GM19372 (cell line): ENCODE data around the gene RBMS3.
"Not testable (repeated sequence)": the region's sequence is repeated elsewhere in the genome, so short reads cannot be mapped to it uniquely, and the experiment has no call there.

ENCODE experiments used
- ATAC-seq: cut with Tn5 transposase; IDR thresholded peaks from one replicate; pipeline ENCODE4 v1.9.1; 2021; ENCODE audit warnings: mild to moderate bottlenecking, low read depth, moderate library complexity; ENCODE audit not compliant: unreplicated experiment

The RBMS3 gene

GRCh38 chr3:29468187-29468586 is 187.3 kb downstream of the RBMS3 start:
- ATAC-seq = no peak

DNA sequence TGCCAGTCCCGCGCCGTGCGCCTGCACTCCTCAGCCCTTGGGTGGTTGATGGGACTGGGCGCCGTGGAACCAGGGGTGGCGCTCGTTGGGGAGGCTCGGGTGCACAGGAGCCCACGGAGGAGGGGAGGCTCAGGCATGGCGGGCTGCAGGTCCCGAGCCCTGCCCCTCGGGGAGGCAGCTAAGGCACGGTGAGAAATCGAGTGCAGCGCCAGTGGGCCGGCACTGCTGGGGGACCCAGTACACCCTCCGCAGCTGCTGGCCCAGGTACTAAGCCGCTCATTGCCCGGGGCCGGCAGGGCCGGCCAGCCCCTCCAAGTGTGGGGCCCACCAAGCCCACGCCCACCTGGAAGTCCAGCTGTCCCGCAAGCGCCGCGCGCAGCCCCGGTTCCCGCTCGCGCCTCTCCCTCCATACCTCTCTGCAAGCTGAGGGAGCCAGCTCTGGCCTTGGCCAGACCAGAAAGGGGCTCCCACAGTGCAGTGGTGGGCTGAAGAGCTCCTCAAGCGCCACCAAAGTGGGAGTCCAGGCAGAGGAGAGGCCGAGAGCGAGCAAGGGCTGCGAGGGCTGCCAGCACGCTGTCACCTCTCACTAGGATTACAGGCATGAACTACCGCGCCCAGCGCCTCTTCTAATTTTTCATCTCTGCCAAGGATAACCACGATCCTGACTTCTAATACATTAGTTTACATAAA is 192.8 kb downstream of the RBMS3 start:
- not testable (repeated sequence) for ATAC-seq

DNA sequence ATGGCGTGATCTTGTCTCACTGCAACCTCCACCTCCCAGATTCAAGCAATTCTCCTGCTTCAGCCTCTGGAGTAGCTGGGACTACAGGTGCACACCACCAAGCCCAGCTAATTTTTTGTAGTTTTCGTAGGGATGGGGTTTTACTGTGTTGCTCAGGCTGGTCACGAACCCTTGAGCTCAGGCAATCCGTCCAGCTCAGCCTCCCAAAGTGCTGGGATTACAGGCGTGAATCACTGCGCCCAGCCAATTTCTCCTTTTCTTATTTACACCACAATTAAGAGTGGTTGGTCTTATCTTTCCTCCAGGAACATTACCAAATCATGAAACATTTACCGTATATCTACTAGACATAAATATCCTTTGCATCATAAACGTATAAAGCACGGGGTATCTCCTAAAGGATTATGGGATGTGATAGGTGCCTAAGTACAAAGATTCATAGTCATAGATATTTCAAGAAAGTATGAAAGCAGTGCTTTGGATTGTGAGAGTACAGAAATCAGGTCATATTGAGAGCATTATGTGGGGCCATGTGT is 194.5 kb downstream of the RBMS3 start:
- no peak for ATAC-seq

DNA sequence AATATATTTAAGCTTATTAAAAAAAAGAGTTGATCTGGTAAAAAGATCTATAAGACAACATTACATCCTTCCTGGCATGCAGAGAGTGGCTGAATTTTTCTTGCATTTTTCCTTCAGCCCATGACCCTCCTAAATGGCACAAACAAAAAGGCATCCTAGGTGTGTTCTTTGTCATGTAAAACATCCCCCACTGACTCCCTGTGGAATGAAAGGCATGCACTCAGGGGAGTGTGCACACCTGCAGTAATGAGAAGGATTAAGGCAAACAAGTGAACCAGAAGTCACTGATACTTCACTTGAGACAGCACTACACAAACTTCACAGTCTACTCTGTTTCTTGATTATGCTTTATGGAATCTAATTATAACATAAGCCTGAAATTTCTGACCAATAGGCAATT is 195.0 kb downstream of the RBMS3 start:
- ATAC-seq = no peak

DNA sequence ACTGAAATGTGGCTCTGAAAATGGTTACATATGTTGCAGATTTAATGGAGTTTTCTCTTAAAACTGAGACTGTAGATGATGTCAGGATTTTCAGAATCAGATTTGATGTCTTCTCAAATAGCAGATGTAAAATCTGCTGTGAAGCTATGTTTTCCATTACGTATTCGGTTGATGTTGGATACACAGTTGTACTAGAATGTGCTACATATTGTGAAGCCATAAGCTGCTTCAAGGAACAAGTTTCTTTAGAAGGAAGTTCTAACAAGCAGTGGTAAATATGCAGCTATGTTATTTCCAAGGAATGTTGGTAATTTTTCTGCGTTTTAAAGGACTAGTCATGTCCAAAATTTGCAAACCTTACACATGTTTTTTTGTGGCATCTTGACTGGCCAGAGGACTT is 197.7 kb downstream of the RBMS3 start:
- no peak for ATAC-seq

- no peak for ATAC-seq
Observed at GRCh38 chr3:29481249-29481648, 200.4 kb downstream of the RBMS3 start.

GRCh38 chr3:29481969-29482767 is 201.3 kb downstream of the RBMS3 start:
- ATAC-seq = no peak

GRCh38 chr3:29484633-29485032 is 203.8 kb downstream of the RBMS3 start:
- ATAC-seq = no peak

GRCh38 chr3:29486096-29486495 is 205.2 kb downstream of the RBMS3 start:
- ATAC-seq = no peak

DNA sequence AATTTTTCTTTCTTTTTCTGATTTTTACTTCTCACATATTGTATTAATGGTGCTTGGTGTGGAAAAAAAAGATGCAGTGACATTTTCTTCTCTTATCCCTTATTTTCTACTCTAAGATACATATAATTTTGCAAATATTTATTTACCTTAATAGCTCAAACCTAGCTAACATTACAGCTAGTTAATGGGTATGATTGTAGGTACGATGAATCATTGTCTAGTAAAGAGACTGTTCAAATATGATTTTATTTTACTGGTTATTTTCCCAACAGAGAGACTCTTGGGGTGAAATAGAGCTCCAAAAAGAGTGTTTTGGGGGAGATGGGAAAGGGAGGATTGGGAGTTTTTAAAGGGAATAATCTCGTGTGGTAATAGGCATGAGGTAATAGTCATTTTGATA is 206.0 kb downstream of the RBMS3 start:
- ATAC-seq = no peak

GRCh38 chr3:29488922-29489321 is 208.1 kb downstream of the RBMS3 start:
- ATAC-seq = no peak

GRCh38 chr3:29493109-29493508 is 212.2 kb downstream of the RBMS3 start:
- ATAC-seq = no peak

GRCh38 chr3:29494305-29495036 is 213.6 kb downstream of the RBMS3 start:
- ATAC-seq = no peak

DNA sequence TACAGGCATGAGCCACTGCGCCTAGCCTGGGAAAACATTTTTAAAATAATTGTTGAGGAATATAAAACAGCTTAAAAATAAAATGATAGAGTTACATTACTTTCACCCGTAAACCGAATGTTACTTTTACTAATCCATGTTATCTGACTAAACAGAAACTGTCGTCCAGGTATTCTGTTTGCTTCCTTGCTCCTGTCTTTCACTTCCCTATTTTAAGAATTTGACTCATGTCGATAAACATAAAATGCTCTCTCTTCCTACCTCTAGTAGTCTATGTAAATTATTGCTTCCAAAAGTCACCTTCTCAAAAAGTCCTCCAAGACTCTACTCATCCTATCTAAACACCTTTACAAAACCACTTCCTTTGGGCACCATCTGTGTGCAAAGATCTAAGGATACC is 216.4 kb downstream of the RBMS3 start:
- ATAC-seq = no peak

GRCh38 chr3:29502771-29503170 is 221.9 kb downstream of the RBMS3 start:
- ATAC-seq = no peak

DNA sequence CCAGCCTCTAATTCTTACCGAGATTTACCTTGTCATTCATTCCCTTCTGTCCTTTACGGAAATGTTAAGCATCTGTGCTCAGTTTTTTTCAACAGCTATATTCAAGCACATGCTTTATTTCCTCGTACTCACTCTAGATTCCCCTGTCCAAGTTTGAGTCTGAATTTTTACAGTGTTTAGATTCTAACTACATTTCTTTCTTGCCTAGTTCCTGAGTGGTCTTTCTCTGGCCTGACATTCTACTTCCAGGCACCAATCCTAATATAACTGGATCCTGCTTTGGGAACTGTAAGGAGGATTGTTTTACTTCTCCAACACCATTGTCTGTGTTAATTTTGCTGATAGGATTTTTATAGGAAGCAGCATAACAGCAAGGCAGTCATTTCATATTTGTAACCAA is 222.4 kb downstream of the RBMS3 start:
- ATAC-seq = no peak

GRCh38 chr3:29503958-29504357 is 223.1 kb downstream of the RBMS3 start:
- ATAC-seq = no peak

DNA sequence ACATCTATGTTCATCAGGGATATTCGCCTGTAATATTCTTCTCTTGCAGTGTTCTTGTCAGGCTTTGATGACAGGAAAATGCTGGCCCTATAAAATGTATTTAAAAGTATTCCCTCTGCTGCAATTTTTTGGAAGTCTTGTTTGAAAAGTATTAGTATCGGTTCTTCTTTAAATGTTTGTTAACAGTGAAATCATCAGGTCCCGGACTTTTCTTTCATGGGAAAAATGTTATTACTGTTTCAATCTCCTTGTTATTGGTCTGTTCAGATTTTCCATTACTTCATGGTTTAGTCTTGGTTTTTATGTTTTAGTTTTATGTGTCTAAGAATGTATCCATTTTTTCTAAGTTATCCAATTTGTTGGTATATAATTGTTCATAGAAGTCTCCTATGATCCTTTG is 225.6 kb downstream of the RBMS3 start:
- no peak for ATAC-seq

DNA sequence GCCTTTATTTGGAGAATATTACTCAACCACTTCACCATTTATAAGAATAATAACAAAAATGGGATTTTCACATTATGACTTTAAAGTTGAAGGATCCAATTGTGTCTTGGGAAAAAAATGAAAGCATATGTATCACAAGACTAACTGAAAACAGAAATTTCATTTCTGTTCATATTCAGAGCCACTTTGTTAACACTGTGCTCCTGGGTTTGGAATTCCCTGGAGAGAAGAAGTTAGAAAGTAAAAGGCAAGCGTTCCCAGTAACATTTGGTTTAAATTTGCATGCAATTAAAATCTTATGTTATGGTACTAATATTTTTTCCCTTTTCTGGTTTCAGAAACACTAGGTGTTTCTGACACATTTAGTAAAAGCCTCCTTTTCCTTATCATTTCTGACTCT is 230.8 kb downstream of the RBMS3 start:
- no peak for ATAC-seq

GRCh38 chr3:29512641-29513040 is 231.8 kb downstream of the RBMS3 start:
- ATAC-seq = no peak

DNA sequence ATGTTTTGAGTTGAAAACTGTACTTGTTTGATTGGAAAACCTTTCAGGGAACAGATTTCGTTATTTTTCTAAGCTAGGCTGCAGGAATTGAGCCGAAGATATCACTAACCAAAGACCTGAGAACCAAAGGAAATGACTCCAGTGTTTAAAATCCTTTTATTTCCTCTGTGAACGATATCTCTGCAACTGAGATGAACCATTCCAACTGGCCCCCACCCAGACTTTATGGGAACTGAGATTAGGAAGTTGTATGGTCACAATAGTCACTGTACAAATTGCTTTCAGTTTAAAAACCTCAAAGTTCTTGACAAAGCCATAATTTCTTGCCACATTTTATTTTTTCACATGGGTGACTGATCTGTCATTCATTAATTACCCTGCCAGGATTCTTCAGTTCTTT is 232.4 kb downstream of the RBMS3 start:
- no peak for ATAC-seq
